ENCODE results near the gene NXN. TPM values are rescaled to one million over a fixed set of nuclear protein-coding genes. Genes with fewer than 3 reads are reported as not detected.
"Not testable (repeated sequence)": the region's sequence is repeated elsewhere in the genome, so short reads cannot be mapped to it uniquely, and the experiment has no call there.

Gene NXN
- total RNA-seq, 8 experiments from 2014 or later = 1.0 to 66.4 (median 22.6) TPM

- in situ Hi-C loops (cut with MboI; ENCODE audit: low pct_unique_long_range_greater_than_20kb in 2 of 9, low sequenced_read_pairs in 9 of 9, unreplicated experiment in 9 of 9) = loop anchor here (5.0 to 25.0 kb wide), 3 partner anchors 187 to 192 kb away; partner anchors contain the start of genes NXN (in 1 of the 9) and TIMM22 (in 1 of the 9)
- Histone ChIP-seq H3K27ac (peak overlapping the region; percentile 7 to 8), H3K4me1 (replicated peaks in 1 of 2) (peaks cover 16 to 20% of the 10 kb centered on the region in 2 donors), H3K4me3 (no peak overlapping the region)
- peak; percentile 76 to 95 (median 89) for ATAC-seq (replicated peaks in 6 of 8)
- WGBS, 10 experiments = 0 to 55% (median 11%) methylated on average over 2 to 13 of the region's 18 CpGs; no CpG with 5 or more reads in 1 of the 10 experiments
Measured at GRCh38 chr17:794876-795275, 184.7 kb downstream of the NXN start.

GRCh38 chr17:792277-792676 lies 187.3 kb downstream of the NXN start:
- in situ Hi-C loops (cut with MboI; ENCODE audit: low pct_unique_long_range_greater_than_20kb in 2 of 9, low sequenced_read_pairs in 9 of 9, unreplicated experiment in 9 of 9) = loop anchor here (5.0 to 25.0 kb wide), 3 partner anchors 190 to 195 kb away; partner anchors contain the start of genes NXN (in 1 of the 9) and TIMM22 (in 1 of the 9)
- peaks cover 9 to 17% of the 10 kb centered on the region in 2 donors for H3K4me1 ChIP-seq (replicated peaks in 1 of 2)
- no peak for ATAC-seq (replicated peaks in 6 of 8)
- WGBS, 10 experiments = 60 to 93% (median 89%) methylated on average over 2 to 8 of the region's 9 CpGs; no CpG with 5 or more reads in 4 of the 10 experiments
- H3K27ac ChIP-seq = no peak overlapping the region
- no peak overlapping the region for H3K4me3 ChIP-seq

DNA sequence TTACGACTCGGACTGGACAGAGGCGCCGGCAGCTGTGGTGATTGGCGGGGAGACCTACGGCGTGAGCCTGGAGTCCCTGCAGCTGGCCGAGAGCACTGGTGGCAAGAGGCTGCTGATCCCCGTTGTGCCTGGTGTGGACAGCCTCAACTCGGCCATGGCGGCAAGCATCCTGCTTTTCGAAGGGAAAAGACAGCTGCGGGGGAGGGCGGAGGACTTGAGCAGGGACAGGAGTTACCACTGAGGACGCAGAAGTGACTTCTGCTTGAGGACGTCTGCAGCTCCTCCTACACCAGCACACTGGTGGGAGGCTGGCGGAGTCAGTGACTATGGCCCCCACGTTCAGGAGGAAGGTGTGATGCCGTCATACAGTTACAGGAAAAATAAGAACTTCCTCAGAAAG lies 187.7 kb downstream of the NXN start:
- in situ Hi-C loops (cut with MboI; ENCODE audit: low pct_unique_long_range_greater_than_20kb in 2 of 9, low sequenced_read_pairs in 9 of 9, unreplicated experiment in 9 of 9) = loop anchor here (5.0 to 25.0 kb wide), 3 partner anchors 190 to 195 kb away; partner anchors contain the start of genes NXN (in 1 of the 9) and TIMM22 (in 1 of the 9)
- ATAC-seq (replicated peaks in 6 of 8) = no peak
- Histone ChIP-seq H3K4me1 (replicated peaks in 1 of 2) (peaks cover 9 to 17% of the 10 kb centered on the region in 2 donors), H3K27ac (no peak overlapping the region), H3K4me3 (no peak overlapping the region)
- WGBS, 10 experiments = 64 to 100% (median 90%) methylated on average over 1 to 8 of the region's 19 CpGs; no CpG with 5 or more reads in 2 of the 10 experiments

DNA sequence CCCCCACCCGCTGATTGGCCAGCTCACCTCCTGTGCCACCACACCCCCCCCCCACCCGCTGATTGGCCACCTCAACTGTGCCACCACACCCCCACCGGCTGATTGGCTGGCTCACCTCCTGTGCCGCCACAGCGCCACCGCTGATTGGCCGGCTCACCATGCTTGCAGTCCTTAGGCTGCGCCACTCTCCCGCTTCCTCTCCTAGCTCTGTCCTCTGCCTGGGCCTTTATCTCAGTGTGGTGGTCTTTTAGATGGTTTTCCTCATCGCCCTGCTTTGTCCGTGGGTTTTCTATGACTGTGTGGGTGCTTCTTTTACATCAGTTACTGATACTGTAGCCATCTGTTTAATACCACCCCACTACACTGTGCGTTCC lies 188.7 kb downstream of the NXN start:
- whole genome bisulfite sequencing, 10 experiments = 74 to 100% (median 100%) methylated on average over 1 to 7 of the region's 12 CpGs; no CpG with 5 or more reads in 5 of the 10 experiments

DNA sequence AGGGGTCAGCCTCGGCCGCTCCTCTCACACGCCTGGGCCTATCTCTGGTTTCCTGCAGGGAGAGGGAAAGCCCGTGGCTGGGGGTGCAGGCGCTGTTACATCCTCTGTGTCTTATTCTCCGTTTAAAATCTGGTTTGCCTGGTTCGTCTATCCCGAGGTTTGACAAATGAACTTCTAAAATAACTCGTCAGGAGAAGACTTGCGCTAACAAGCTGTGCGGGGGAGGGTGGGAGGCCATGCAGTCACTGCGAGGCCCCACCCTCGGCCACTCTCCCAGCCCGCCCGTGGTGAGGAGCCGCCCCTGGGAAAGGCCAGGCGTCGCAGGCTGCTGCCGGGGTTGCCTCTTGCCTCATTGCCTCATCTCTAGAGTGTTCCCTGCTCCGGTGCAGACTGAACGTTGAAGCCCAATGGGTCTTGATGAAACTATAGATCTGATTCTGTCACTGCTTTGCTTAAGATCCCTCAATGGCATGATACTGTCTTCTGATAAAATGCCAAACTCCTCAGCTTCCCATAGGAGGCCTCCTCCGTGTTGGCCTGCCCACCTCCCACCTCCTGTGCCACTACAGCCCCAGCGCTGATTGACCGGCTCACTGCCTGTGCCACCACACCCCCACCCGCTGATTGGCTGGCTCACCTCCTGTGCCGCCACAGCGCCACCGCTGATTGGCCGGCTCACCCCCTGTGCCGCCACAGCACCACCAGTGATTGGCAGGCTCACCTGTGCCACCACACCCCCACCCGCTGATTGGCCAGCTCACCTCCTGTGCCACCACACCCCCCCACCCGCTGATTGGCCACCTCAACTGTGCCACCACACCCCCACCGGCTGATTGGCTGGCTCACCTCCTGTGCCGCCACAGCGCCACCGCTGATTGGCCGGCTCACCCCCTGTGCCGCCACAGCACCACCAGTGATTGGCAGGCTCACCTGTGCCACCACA lies 189.4 kb downstream of the NXN start:
- ATAC-seq (replicated peaks in 6 of 8) = peak in 1 of 8 experiments; percentile 77

More for the DNA sequence above, 188.7 kb downstream of the NXN start:
- in situ Hi-C loops (cut with MboI; ENCODE audit: low pct_unique_long_range_greater_than_20kb in 2 of 9, low sequenced_read_pairs in 9 of 9, unreplicated experiment in 9 of 9) = loop anchor here (5.0 to 25.0 kb wide), 3 partner anchors 191 to 196 kb away; partner anchors contain the start of genes NXN (in 1 of the 9) and TIMM22 (in 1 of the 9)
- H3K4me3 ChIP-seq; H3K27ac ChIP-seq; ATAC-seq (replicated peaks in 6 of 8): not testable (repeated sequence)
- peaks cover 9 to 17% of the 10 kb centered on the region in 2 donors for H3K4me1 ChIP-seq (replicated peaks in 1 of 2)

GRCh38 chr17:789160-789840 lies 190.3 kb downstream of the NXN start:
- H3K4me1 ChIP-seq (replicated peaks in 1 of 2) = peaks cover 0 to 6% of the 10 kb centered on the region in 2 donors
- H3K4me3 ChIP-seq = no peak overlapping the region
- WGBS, 10 experiments = 50 to 100% (median 91%) methylated on average over 1 to 7 of the region's 14 CpGs
- in situ Hi-C loops (cut with MboI; ENCODE audit: low pct_unique_long_range_greater_than_20kb in 2 of 9, low sequenced_read_pairs in 9 of 9, unreplicated experiment in 9 of 9) = loop anchor here in 1 of 9 experiments (25.0 kb wide), 1 partner anchor 198 kb away; the partner anchor contains the start of genes NXN and TIMM22
- H3K27ac ChIP-seq = no peak overlapping the region
- ATAC-seq (replicated peaks in 6 of 8) = no peak

More for the DNA sequence above, 189.4 kb downstream of the NXN start:
- H3K27ac ChIP-seq, H3K4me3 ChIP-seq: not testable (repeated sequence)
- H3K4me1 ChIP-seq (replicated peaks in 1 of 2) = peaks cover 7 to 13% of the 10 kb centered on the region in 2 donors
- in situ Hi-C loops (cut with MboI; ENCODE audit: low pct_unique_long_range_greater_than_20kb in 2 of 9, low sequenced_read_pairs in 9 of 9, unreplicated experiment in 9 of 9) = loop anchor here (5.0 to 25.0 kb wide), 3 partner anchors 192 to 197 kb away; partner anchors contain the start of genes NXN (in 1 of the 9) and TIMM22 (in 1 of the 9)
- 82 to 100% (median 90%) methylated on average over 1 to 11 of the region's 38 CpGs; no CpG with 5 or more reads in 6 of the 10 experiments for WGBS, 10 experiments

- in situ Hi-C loops (cut with MboI; ENCODE audit: low pct_unique_long_range_greater_than_20kb in 2 of 9, low sequenced_read_pairs in 9 of 9, unreplicated experiment in 9 of 9) = loop anchor here in 1 of 9 experiments (25.0 kb wide), 1 partner anchor 199 kb away; the partner anchor contains the start of genes NXN and TIMM22
- H3K27ac ChIP-seq = no peak overlapping the region
- no peak overlapping the region for H3K4me3 ChIP-seq
- no peak for ATAC-seq (replicated peaks in 6 of 8)
- 40 to 100% (median 70%) methylated on average over 1 to 4 of the region's 4 CpGs; no CpG with 5 or more reads in 3 of the 10 experiments for WGBS, 10 experiments
- H3K4me1 ChIP-seq (replicated peaks in 1 of 2) = peaks cover 0 to 11% of the 10 kb centered on the region in 2 donors
Measured at GRCh38 chr17:788551-788950, 191.0 kb downstream of the NXN start.

DNA sequence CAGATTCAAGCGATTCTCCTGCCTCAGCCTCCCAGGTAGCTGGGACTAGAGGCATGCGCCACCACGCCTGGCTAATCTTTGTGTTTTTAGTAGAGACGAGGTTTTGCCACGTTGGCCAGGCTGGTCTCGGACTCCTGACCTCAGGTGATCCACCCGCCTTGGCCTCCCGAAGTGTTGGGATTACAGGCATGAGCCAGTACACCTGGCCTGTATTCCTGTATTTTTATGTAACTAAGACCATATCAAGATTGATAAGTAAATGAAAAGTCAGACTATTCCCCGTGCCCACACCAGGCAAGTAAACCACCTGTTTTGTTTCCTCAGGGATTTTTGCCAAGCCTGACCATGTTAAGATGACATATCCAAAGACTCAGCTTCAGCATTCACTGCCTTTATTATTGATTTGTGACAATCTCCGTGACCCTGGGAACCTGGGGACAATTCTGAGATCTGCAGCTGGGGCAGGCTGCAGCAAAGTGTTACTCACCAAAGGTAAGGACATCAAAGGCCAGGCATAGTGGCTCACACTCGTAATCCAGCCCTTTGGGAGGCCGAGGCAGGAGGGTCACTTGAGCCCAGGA lies 191.8 kb downstream of the NXN start:
- in situ Hi-C loops (cut with MboI; ENCODE audit: low pct_unique_long_range_greater_than_20kb in 2 of 9, low sequenced_read_pairs in 9 of 9, unreplicated experiment in 9 of 9) = loop anchor here in 1 of 9 experiments (25.0 kb wide), 1 partner anchor 200 kb away; the partner anchor contains the start of genes NXN and TIMM22
- 75 to 100% (median 100%) methylated on average over 1 to 12 of the region's 12 CpGs; no CpG with 5 or more reads in 1 of the 10 experiments for WGBS, 10 experiments
- no peak overlapping the region for H3K4me3 ChIP-seq
- ATAC-seq (replicated peaks in 6 of 8) = no peak
- peaks cover 7 to 14% of the 10 kb centered on the region in 2 donors for H3K4me1 ChIP-seq (replicated peaks in 1 of 2)
- H3K27ac ChIP-seq = no peak overlapping the region

DNA sequence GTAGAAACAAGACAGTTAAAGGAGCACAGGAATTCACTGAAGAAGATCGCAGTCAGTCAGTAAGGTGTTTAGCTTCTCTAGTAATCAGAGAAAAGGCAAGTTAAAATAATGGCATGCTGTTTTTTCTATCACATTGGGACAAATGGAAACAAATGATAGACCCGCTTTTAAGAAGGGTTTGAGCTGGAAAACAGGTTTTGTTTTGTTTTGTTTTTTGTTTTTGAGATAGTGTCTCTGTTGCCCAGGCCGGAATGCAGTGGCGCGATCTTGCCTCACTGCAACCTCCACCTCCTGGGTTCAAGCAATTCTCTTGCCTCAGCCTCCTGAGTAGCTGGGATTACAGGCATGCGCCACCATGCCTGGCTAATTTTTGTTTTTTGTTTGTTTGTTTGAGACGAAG lies 193.7 kb downstream of the NXN start:
- ATAC-seq (replicated peaks in 6 of 8); H3K27ac ChIP-seq; H3K4me3 ChIP-seq: not testable (repeated sequence)
- WGBS, 10 experiments = 71 to 100% (median 98%) methylated on average over 1 to 7 of the region's 7 CpGs; no CpG with 5 or more reads in 1 of the 10 experiments
- H3K4me1 ChIP-seq (replicated peaks in 1 of 2) = peaks cover 12 to 18% of the 10 kb centered on the region in 2 donors
- in situ Hi-C loops (cut with MboI; ENCODE audit: low pct_unique_long_range_greater_than_20kb in 2 of 9, low sequenced_read_pairs in 9 of 9, unreplicated experiment in 9 of 9) = loop anchor here in 1 of 9 experiments (25.0 kb wide), 1 partner anchor 201 kb away; the partner anchor contains the start of genes NXN and TIMM22

GRCh38 chr17:784143-784542 lies 195.4 kb downstream of the NXN start:
- Histone ChIP-seq H3K4me1 (replicated peaks in 1 of 2) (peaks cover 12 to 19% of the 10 kb centered on the region in 2 donors), H3K4me3 (no peak overlapping the region), H3K27ac (no peak overlapping the region)
- in situ Hi-C loops (cut with MboI; ENCODE audit: low pct_unique_long_range_greater_than_20kb in 2 of 9, low sequenced_read_pairs in 9 of 9, unreplicated experiment in 9 of 9) = loop anchor here in 1 of 9 experiments (25.0 kb wide), 1 partner anchor 203 kb away; the partner anchor contains the start of genes NXN and TIMM22
- ATAC-seq (replicated peaks in 6 of 8) = no peak
- 17 to 73% (median 67%) methylated on average over 1 to 3 of the region's 3 CpGs; no CpG with 5 or more reads in 5 of the 10 experiments for WGBS, 10 experiments

- peak within 1 kb of the TSS; percentile 71 to 94 (median 82) for H3K4me3 ChIP-seq
- H3K27ac ChIP-seq = peak within 1 kb of the TSS; percentile 84 to 89
- H3K4me1 ChIP-seq (replicated peaks in 1 of 2) = peaks cover 12 to 19% of the 10 kb centered on the region in 2 donors
- in situ Hi-C loops (cut with MboI; ENCODE audit: low pct_unique_long_range_greater_than_20kb in 2 of 9, low sequenced_read_pairs in 9 of 9, unreplicated experiment in 9 of 9) = loop anchor here in 1 of 9 experiments (25.0 kb wide), 1 partner anchor 205 kb away; the partner anchor contains the start of genes NXN and TIMM22
- 0 to 2% (median 0%) methylated on average over 2 to 29 of the region's 87 CpGs; no CpG with 5 or more reads in 2 of the 10 experiments for WGBS, 10 experiments
- ATAC-seq (replicated peaks in 6 of 8) = peak; percentile 94 to 98 (median 97)
Measured at GRCh38 chr17:781805-782731, 197.5 kb downstream of the NXN start, which contains the start of the genes GLOD4 and MRM3. Gene GLOD4 (minus strand): TSS chr17:782280. CDS start chr17:782255, 25 bp downstream. Gene MRM3 (plus strand): TSS chr17:782353. CDS start chr17:782379, 26 bp downstream.
